ENCODE data around the gene FAM120B.
A peak's percentile ranks its signal among the peaks of the same experiment; 100 is the strongest.

The FAM120B gene

GRCh38 chr6:170420791-170421776 is 114.5 kb downstream of the FAM120B start:
- DNase-seq (ENCODE audit: low read depth in 2 of 2), result no peak

- no peak for DNase-seq (ENCODE audit: low read depth in 2 of 2)
Measured at GRCh38 chr6:170421921-170422320, 115.4 kb downstream of the FAM120B start.

GRCh38 chr6:170423030-170423429 is 116.5 kb downstream of the FAM120B start:
- no peak for DNase-seq (ENCODE audit: low read depth in 2 of 2)

- DNase-seq (ENCODE audit: low read depth in 2 of 2), result no peak
Measured at GRCh38 chr6:170423814-170424603, 117.5 kb downstream of the FAM120B start.

GRCh38 chr6:170424604-170425126 is 118.1 kb downstream of the FAM120B start:
- no peak for DNase-seq (ENCODE audit: low read depth in 2 of 2)

GRCh38 chr6:170429450-170429849 is 122.9 kb downstream of the FAM120B start:
- DNase-seq (ENCODE audit: low read depth in 2 of 2), result no peak

GRCh38 chr6:170433163-170434116 is 126.9 kb downstream of the FAM120B start:
- no peak for DNase-seq (ENCODE audit: low read depth in 2 of 2)

GRCh38 chr6:170434117-170434820 is 127.7 kb downstream of the FAM120B start:
- no peak for DNase-seq (ENCODE audit: low read depth in 2 of 2)

- DNase-seq (ENCODE audit: low read depth in 2 of 2), result no peak
Measured at GRCh38 chr6:170434821-170435155, 128.2 kb downstream of the FAM120B start.

- DNase-seq (ENCODE audit: low read depth in 2 of 2), result no peak
Measured at GRCh38 chr6:170435766-170436165, 129.2 kb downstream of the FAM120B start.

GRCh38 chr6:170436209-170436809 is 129.8 kb downstream of the FAM120B start:
- DNase-seq (ENCODE audit: low read depth in 2 of 2), result no peak

GRCh38 chr6:170437719-170438401 is 131.3 kb downstream of the FAM120B start:
- no peak for DNase-seq (ENCODE audit: low read depth in 2 of 2)

- peak; percentile 42 to 56 for DNase-seq (ENCODE audit: low read depth in 2 of 2)
Measured at GRCh38 chr6:170438402-170438753, 131.8 kb downstream of the FAM120B start.

GRCh38 chr6:170438861-170439260 is 132.3 kb downstream of the FAM120B start:
- no peak for DNase-seq (ENCODE audit: low read depth in 2 of 2)

- no peak for DNase-seq (ENCODE audit: low read depth in 2 of 2)
Measured at GRCh38 chr6:170439366-170440361, 133.1 kb downstream of the FAM120B start.

GRCh38 chr6:170440437-170440836 is 133.9 kb downstream of the FAM120B start:
- no peak for DNase-seq (ENCODE audit: low read depth in 2 of 2)

GRCh38 chr6:170441316-170441715 is 134.8 kb downstream of the FAM120B start:
- DNase-seq (ENCODE audit: low read depth in 2 of 2), result no peak

GRCh38 chr6:170442596-170442995 is 136.0 kb downstream of the FAM120B start:
- no peak for DNase-seq (ENCODE audit: low read depth in 2 of 2)
